GM10248 (cell line): ENCODE measurements around the gene ANKRD17.

ENCODE experiments used
- CTCF ChIA-PET: fragments of 300-600 bp; sonication (Branson Sonifier 250); formaldehyde crosslinking; extraction: SDS; loops from one replicate; lab custom pipeline; 2021; ENCODE audit warnings: antibody characterized with exemption; lab: Yijun Ruan, JAX
- POLR2A ChIA-PET: fragments of 350-650 bp; sonication (Branson Sonifier 250); formaldehyde crosslinking; extraction: SDS; loops from one replicate; lab custom pipeline; 2020; ENCODE audit warnings: antibody characterized with exemption; lab: Yijun Ruan, JAX
- DNase-seq: peaks from one replicate; pipeline ENCODE4 v3.0.0; 2012; ENCODE audit errors: extremely low spot score
- TF ChIP-seq, protein P1 (sequence below): IDR thresholded peaks from 2 replicates; pipeline ENCODE4 v1.5.1; 2012; ENCODE audit warnings: mild to moderate bottlenecking, low read depth; ENCODE audit errors: extremely low read depth, missing control alignments, control extremely low read depth

The ANKRD17 gene

DNA sequence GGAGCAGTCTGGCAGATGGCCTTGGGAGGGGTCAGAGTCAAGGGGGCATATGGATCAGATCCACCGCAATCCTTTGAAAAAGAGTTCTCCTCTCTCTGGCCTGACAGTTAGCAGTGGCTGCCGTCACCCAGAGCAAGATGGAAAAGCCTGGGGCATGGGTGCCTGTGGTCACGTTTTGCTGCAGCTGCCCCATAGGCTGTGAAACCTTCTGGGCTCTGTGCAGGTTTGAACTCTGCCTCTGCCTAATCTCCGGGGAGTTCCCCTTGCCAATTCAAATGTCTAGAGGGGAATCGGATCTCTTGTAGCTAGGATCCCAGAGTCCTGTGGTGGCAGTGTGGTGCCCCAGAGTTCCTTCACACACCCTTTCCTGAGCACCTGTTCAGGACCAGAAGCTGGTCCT is 23.4 kb upstream of the ANKRD17 start:
- DNase-seq: no peak
- ChIA-PET CTCF (no interaction called here), POLR2A (no interaction called here)
- TF ChIP-seq, protein P1, sequence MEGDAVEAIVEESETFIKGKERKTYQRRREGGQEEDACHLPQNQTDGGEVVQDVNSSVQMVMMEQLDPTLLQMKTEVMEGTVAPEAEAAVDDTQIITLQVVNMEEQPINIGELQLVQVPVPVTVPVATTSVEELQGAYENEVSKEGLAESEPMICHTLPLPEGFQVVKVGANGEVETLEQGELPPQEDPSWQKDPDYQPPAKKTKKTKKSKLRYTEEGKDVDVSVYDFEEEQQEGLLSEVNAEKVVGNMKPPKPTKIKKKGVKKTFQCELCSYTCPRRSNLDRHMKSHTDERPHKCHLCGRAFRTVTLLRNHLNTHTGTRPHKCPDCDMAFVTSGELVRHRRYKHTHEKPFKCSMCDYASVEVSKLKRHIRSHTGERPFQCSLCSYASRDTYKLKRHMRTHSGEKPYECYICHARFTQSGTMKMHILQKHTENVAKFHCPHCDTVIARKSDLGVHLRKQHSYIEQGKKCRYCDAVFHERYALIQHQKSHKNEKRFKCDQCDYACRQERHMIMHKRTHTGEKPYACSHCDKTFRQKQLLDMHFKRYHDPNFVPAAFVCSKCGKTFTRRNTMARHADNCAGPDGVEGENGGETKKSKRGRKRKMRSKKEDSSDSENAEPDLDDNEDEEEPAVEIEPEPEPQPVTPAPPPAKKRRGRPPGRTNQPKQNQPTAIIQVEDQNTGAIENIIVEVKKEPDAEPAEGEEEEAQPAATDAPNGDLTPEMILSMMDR: no peak

DNA sequence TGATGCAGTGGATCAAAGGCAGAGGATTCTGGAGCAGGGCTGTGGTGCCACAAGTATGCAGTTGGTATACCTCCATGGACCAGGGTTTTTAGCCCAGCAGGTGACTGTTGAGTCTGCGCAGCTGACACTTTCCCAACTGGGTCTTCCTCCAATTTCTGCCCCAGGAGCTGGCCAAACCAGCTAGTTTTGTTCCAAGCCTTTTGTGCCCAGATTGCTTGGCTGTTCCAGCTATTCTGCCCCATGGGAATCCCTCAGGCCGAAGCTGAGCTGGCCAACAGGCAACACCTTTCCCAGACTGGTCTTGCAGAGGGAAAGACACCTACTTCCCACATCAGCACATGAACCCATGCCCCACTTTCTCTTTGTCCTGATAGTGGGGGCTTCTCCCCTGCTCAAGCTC is 22.8 kb upstream of the ANKRD17 start:
- TF ChIP-seq, protein P1: no peak
- DNase-seq: no peak
- ChIA-PET CTCF (no interaction called here), POLR2A (no interaction called here)

DNA sequence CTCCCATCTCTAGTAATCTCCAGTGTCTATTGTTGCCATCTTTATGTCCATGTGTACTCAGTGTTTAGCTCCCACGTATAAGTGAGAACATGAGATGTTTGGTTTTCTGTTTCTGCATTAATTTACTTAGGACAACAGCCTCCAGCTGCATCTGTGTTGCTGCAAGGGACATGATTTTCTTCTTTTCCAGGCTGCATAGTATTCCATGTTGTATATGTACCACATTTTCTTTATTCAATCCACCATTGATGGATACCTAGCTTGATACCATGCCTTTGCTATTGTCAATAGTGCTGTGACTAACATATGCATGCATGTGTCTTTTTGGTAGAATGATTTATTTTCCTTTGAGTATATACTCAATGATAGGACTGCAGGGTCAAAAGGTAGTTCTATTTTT is 18.6 kb upstream of the ANKRD17 start:
- no peak for DNase-seq
- ChIA-PET POLR2A (no interaction called here), CTCF (no interaction called here)
- TF ChIP-seq, protein P1: no peak

DNA sequence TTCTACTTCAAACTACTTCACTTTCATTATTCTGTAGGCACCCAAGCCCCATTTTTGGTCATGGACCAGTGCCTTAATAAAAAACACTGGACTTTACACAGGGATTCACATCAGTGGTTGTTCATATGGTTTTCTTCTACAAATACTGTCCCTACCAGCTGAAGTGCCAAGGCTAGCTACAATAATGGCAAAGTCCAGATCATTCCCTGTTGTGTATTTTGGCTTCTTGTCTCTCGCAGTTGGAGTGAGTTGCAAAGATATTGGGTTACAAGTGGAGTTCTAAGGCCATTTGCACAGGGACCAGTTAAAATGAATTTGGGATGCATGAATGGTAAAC is 16.7 kb upstream of the ANKRD17 start:
- TF ChIP-seq, protein P1: no peak
- no peak for DNase-seq
- POLR2A ChIA-PET: no interaction called here
- CTCF ChIA-PET: interaction anchor here (1.0 to 2.1 kb wide), 2 partner anchors 11 to 16 kb away, joined by 4 to 10 read pairs; partner anchors contain the start of gene ANKRD17

DNA sequence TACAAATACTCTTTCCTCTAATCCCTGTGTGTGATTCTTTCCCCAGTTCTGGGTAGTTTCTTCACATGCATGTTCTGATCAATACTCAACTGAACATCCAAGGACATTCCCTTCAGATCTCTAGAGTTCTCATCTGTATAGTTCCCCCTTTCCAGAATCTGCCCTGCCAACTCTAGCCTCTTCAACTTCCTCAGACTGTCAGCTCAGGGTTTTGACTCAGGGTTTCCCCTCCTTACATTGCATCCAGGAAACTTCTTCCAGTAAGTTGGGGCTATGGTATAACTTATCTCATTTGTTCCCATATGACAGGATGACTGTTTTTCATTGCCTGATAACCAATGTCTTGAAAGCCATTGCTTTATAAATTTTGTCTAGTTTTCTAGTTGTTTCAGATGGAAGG is 14.2 kb upstream of the ANKRD17 start:
- POLR2A ChIA-PET: no interaction called here
- CTCF ChIA-PET: interaction anchor here (1.6 kb wide), 1 partner anchor 38 kb away, joined by 3 read pairs; no protein-coding TSS in a partner anchor
- TF ChIP-seq, protein P1: no peak
- no peak for DNase-seq

DNA sequence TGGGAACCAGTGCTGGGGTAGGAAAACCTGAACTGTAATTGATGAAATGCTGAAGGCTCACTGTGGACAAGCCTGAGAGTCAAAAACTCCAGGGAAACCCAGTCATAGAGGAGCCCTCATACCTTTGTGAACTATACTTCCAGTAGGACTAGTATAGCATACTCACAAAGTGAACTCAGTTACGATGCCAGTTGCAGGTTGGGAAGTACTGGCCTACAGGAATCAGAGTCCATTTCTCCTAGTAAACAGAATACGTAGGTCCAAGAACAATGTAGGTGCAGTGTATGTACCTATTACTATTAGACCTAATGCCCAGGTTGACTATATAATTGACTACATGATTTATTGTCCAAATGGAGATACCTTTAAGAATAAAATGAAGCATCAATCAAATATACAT is 8.5 kb upstream of the ANKRD17 start:
- no peak for DNase-seq
- CTCF ChIA-PET: interaction anchor here (0.8 to 1.7 kb wide), 2 partner anchors 9 to 179 kb away, joined by 3 read pairs; no protein-coding TSS in a partner anchor
- POLR2A ChIA-PET: no interaction called here
- TF ChIP-seq, protein P1: no peak
